ENCODE results near the gene OGFRL1. TPM values are rescaled to one million over a fixed set of nuclear protein-coding genes. Genes with fewer than 3 reads are reported as not detected.
A peak's percentile ranks its signal among the peaks of the same experiment; 100 is the strongest.

Gene OGFRL1
- total and polyA plus RNA-seq, 4 experiments from 2014 or later: 3.3 to 12.0 (median 7.8) TPM

DNA sequence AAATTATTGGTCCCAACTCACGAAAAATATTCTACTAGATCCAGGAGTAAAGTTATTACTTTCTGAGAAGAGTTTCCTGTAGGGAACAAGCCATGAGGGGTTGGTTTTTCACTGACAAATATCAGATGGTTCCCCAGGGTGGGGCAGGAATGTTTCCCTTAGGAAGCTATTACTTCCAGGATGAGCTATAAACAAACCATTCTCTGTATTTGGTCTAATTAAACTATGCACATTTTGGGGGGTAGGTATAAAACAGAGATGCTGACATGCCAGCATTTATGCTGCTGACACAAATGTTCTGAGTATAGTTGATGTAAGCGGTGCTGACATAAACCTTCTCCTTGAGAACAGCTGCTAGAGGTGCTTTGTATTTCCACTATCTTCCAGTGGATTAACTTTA lies 54.2 kb downstream of the OGFRL1 start:
- Histone ChIP-seq H3K27me3 (ENCODE audit: insufficient read depth, low read length) (no peaks in the 10 kb centered on the region), H3K4me3 (ENCODE audit: low read length in 2 of 2) (no peak overlapping the region), H3K4me1 (ENCODE audit: insufficient read depth, low read length) (no peaks in the 10 kb centered on the region), H3K36me3 (ENCODE audit: insufficient read depth, low read length) (no peaks in the 10 kb centered on the region), H3K27ac (ENCODE audit: low read depth, low read length) (no peak overlapping the region), H3K9me3 (ENCODE audit: control insufficient read depth in 1 of 2, low read length in 2 of 2) (no peaks in the 10 kb centered on the region)
- POLR2A ChIA-PET (ENCODE audit: partially characterized antibody): no interaction called here
- Mint-ChIP-seq H3K27me3 (peaks cover 1 to 2% of the 10 kb centered on the region in 2 donors), H3K9me3 (no peaks in the 10 kb centered on the region), H3K27ac (no peak overlapping the region), H3K36me3 (no peaks in the 10 kb centered on the region), H3K4me1 (peaks cover 0 to 2% (median 0%) of the 10 kb centered on the region in 4 donors), H3K4me3 (no peak overlapping the region)
- intact Hi-C loops (cut with micrococcal nuclease): no loop called here
- CTCF ChIA-PET (ENCODE audit: partially characterized antibody): interaction anchor here (0.9 to 1.8 kb wide), 5 partner anchors 8 to 152 kb away, joined by 3 to 6 read pairs (median 4); no protein-coding TSS in a partner anchor
- DNase-seq: no peak

DNA sequence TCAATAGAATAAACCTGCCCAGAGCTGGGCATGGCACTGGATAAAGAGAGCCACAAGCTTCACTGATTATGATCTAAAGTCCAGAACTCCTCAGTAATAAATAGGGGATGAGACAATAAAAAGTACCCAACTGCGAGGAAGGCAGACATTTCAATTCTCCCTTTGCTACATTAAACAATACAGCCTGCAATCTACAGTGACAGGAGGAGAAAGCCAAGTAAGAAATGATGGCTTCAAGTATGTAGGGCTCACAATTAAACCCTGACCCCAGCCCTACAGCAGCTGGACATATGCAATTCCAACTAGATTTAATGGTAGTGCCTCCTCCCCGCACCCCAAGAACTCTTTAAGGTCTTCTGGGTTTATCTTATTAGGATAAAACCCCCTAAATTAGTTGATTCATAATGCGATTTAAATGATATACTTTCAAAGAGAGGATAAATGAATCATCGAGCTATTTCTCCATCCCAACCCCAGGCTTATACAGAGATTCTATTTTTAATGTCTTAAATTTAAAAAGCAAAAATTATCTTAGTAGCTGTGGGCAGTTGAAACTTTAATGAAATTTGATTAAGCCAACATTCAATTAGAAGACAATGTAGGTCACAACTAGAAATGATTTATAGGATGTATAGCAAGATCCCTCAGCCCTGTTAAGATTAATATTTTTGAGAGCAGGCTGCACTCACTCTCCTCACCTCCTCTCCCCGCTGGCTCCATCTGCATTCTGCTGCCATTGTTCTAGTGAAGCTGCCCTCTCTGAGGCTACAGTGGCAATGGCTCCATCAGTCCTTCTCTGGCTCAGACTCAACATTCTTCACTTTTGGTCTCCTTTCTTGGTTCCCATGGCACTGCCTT lies 57.1 kb downstream of the OGFRL1 start:
- Histone ChIP-seq H3K27me3 (ENCODE audit: insufficient read depth, low read length) (no peaks in the 10 kb centered on the region), H3K36me3 (ENCODE audit: insufficient read depth, low read length) (no peaks in the 10 kb centered on the region), H3K9me3 (ENCODE audit: control insufficient read depth in 1 of 2, low read length in 2 of 2) (no peaks in the 10 kb centered on the region), H3K27ac (ENCODE audit: low read depth, low read length) (no peak overlapping the region), H3K4me1 (ENCODE audit: insufficient read depth, low read length) (no peaks in the 10 kb centered on the region), H3K4me3 (ENCODE audit: low read length in 2 of 2) (no peak overlapping the region)
- H3K9me3 Mint-ChIP-seq: no peaks in the 10 kb centered on the region
- DNase-seq: no peak
- intact Hi-C loops (cut with micrococcal nuclease): no loop called here
- peaks cover 1 to 2% of the 10 kb centered on the region in 2 donors for H3K27me3 Mint-ChIP-seq
- no peak overlapping the region for H3K27ac Mint-ChIP-seq
- H3K4me1 Mint-ChIP-seq: peaks cover 0 to 2% (median 0%) of the 10 kb centered on the region in 4 donors
- ChIA-PET CTCF (ENCODE audit: partially characterized antibody) (interaction anchor here (1.0 to 3.3 kb wide), 4 partner anchors 12 to 157 kb away, joined by 3 to 21 read pairs (median 5); no protein-coding TSS in a partner anchor), POLR2A (ENCODE audit: partially characterized antibody) (no interaction called here)
- no peak overlapping the region for H3K4me3 Mint-ChIP-seq
- no peaks in the 10 kb centered on the region for H3K36me3 Mint-ChIP-seq

DNA sequence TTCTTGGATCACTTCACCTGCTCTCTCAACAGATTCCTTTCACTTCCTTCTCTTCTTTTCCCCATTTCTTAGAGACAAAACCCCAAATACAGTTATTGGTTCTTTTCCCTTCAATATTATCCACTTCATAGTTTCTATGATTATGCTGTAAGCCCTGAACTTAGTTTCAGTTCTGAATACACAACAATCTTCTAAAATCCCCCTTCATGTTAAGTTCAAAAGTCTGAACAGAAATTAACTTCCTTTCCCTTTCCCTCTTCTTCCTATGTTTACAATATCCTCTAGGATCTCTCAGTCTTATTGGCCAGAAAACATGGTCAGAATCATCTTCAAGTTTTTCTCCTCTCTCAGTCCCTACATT lies 57.7 kb downstream of the OGFRL1 start:
- ChIA-PET POLR2A (ENCODE audit: partially characterized antibody) (no interaction called here), CTCF (ENCODE audit: partially characterized antibody) (interaction anchor here (2.3 to 3.3 kb wide), 2 partner anchors 152 to 156 kb away, joined by 5 to 21 read pairs; no protein-coding TSS in a partner anchor)
- H3K36me3 ChIP-seq (ENCODE audit: insufficient read depth, low read length): no peaks in the 10 kb centered on the region
- no peaks in the 10 kb centered on the region for H3K27me3 ChIP-seq (ENCODE audit: insufficient read depth, low read length)
- intact Hi-C loops (cut with micrococcal nuclease): no loop called here
- Mint-ChIP-seq H3K27ac (no peak overlapping the region), H3K9me3 (no peaks in the 10 kb centered on the region), H3K4me1 (peaks cover 0 to 2% (median 0%) of the 10 kb centered on the region in 4 donors), H3K4me3 (no peak overlapping the region), H3K27me3 (peaks cover 1 to 2% of the 10 kb centered on the region in 2 donors), H3K36me3 (no peaks in the 10 kb centered on the region)
- H3K27ac ChIP-seq (ENCODE audit: low read depth, low read length): no peak overlapping the region
- H3K4me3 ChIP-seq (ENCODE audit: low read length in 2 of 2): no peak overlapping the region
- H3K9me3 ChIP-seq (ENCODE audit: control insufficient read depth in 1 of 2, low read length in 2 of 2): no peaks in the 10 kb centered on the region
- DNase-seq: no peak
- no peaks in the 10 kb centered on the region for H3K4me1 ChIP-seq (ENCODE audit: insufficient read depth, low read length)

DNA sequence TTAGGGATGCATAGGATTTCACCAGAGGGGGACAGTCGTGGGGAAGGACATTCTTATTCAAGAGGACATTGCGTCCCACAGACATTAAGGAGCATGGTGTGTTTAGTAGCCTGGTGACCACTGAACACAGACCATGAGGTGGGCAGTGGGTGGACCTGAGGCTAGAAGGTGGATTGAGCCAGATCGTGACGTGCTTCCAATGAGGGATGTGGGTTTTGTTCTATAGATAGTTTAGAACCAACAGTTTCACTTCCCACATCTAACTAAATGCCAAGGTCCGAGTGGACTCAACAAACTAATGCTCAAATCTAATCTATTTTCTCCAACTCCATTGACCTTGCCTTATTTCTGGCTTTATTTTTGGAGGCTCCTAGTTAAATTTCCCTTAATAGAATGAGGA lies 58.5 kb downstream of the OGFRL1 start:
- Histone ChIP-seq H3K36me3 (ENCODE audit: insufficient read depth, low read length) (no peaks in the 10 kb centered on the region), H3K4me1 (ENCODE audit: insufficient read depth, low read length) (no peaks in the 10 kb centered on the region), H3K27ac (ENCODE audit: low read depth, low read length) (no peak overlapping the region), H3K9me3 (ENCODE audit: control insufficient read depth in 1 of 2, low read length in 2 of 2) (no peaks in the 10 kb centered on the region), H3K4me3 (ENCODE audit: low read length in 2 of 2) (no peak overlapping the region), H3K27me3 (ENCODE audit: insufficient read depth, low read length) (no peaks in the 10 kb centered on the region)
- ChIA-PET POLR2A (ENCODE audit: partially characterized antibody) (no interaction called here), CTCF (ENCODE audit: partially characterized antibody) (interaction anchor here (3.3 kb wide), 1 partner anchor 156 kb away, joined by 21 read pairs; no protein-coding TSS in a partner anchor)
- no peak for DNase-seq
- Mint-ChIP-seq H3K9me3 (no peaks in the 10 kb centered on the region), H3K4me1 (peaks cover 0 to 2% (median 0%) of the 10 kb centered on the region in 4 donors), H3K27ac (no peak overlapping the region), H3K27me3 (peaks cover 1 to 2% of the 10 kb centered on the region in 2 donors), H3K4me3 (no peak overlapping the region), H3K36me3 (no peaks in the 10 kb centered on the region)
- intact Hi-C loops (cut with micrococcal nuclease): no loop called here

DNA sequence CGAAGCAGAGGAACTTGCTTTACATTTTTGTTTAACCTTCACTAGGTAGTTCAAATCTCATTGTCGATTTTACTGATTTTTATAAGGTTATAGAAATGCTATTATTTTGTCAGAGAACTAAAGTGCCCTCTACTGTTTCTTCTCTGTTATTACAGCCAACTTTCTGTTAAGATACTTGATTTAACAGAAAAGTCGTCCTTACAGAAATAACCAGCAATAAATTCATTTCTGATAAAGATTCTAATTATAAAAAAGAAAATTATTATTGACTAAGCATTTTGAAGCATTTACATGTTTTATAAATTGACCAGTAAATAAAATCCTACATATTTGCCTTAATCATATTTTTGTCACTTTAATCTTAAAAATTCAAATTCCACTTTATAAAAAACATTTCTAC lies 60.8 kb downstream of the OGFRL1 start:
- no peaks in the 10 kb centered on the region for H3K36me3 ChIP-seq (ENCODE audit: insufficient read depth, low read length)
- no peak overlapping the region for H3K4me3 ChIP-seq (ENCODE audit: low read length in 2 of 2)
- no peak overlapping the region for H3K27ac ChIP-seq (ENCODE audit: low read depth, low read length)
- H3K9me3 ChIP-seq (ENCODE audit: control insufficient read depth in 1 of 2, low read length in 2 of 2): no peaks in the 10 kb centered on the region
- no peaks in the 10 kb centered on the region for H3K4me1 ChIP-seq (ENCODE audit: insufficient read depth, low read length)
- CTCF ChIA-PET (ENCODE audit: partially characterized antibody): interaction anchor here (2.9 kb wide), 1 partner anchor 157 kb away, joined by 57 read pairs; no protein-coding TSS in a partner anchor
- peak in 4 of 5 donors; percentile 16 to 38 (median 26) for DNase-seq
- no peak overlapping the region for H3K4me3 Mint-ChIP-seq
- H3K9me3 Mint-ChIP-seq: no peaks in the 10 kb centered on the region
- H3K4me1 Mint-ChIP-seq: peaks cover 0 to 2% (median 0%) of the 10 kb centered on the region in 4 donors
- POLR2A ChIA-PET (ENCODE audit: partially characterized antibody): no interaction called here
- no peaks in the 10 kb centered on the region for H3K27me3 ChIP-seq (ENCODE audit: insufficient read depth, low read length)
- H3K36me3 Mint-ChIP-seq: no peaks in the 10 kb centered on the region
- intact Hi-C loops (cut with micrococcal nuclease): loop anchor here (1.0 to 2.0 kb wide), 2 partner anchors 61 to 159 kb away; partner anchors contain the start of gene OGFRL1
- H3K27me3 Mint-ChIP-seq: peaks cover 0 to 3% of the 10 kb centered on the region in 2 donors
- no peak overlapping the region for H3K27ac Mint-ChIP-seq

DNA sequence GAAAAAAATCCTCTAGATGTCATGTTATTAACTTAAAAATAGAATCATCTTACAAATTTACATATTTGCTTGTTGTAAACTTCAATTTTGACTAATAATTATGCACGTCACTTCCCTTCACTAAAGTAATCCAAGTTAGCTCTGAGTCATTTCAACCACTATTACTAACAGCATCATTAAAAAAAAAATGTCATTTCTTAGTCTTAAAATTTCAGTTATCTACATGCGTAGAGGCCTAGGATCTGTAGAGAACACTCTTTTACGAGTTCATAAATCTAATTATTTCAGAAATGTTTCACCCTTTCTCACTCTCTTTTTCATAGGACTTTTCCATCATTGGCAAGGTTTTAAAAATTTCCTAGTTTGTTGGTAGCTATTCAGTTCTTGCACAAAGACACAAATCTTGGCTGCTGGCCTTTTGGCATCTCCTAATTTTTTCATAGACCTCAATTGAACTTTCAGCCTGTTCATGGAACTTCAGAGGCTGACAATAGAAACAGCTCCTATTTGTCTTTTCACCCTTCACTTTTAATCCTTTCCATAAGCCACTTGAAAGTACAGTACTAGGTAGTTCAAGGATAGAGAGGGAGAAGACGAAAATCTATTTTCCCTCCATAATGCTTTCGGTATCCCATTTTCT lies 61.5 kb downstream of the OGFRL1 start:
- Mint-ChIP-seq H3K4me1 (peaks cover 0 to 2% (median 0%) of the 10 kb centered on the region in 4 donors), H3K36me3 (no peaks in the 10 kb centered on the region), H3K27me3 (peaks cover 0 to 3% of the 10 kb centered on the region in 2 donors), H3K9me3 (no peaks in the 10 kb centered on the region), H3K27ac (no peak overlapping the region), H3K4me3 (no peak overlapping the region)
- ChIA-PET CTCF (ENCODE audit: partially characterized antibody) (interaction anchor here (0.9 to 2.9 kb wide), 7 partner anchors 8 to 195 kb away, joined by 3 to 57 read pairs (median 4); no protein-coding TSS in a partner anchor), POLR2A (ENCODE audit: partially characterized antibody) (interaction anchor here (0.7 kb wide), 1 partner anchor 165 kb away, joined by 3 read pairs; no protein-coding TSS in a partner anchor)
- Histone ChIP-seq H3K27me3 (ENCODE audit: insufficient read depth, low read length) (no peaks in the 10 kb centered on the region), H3K4me3 (ENCODE audit: low read length in 2 of 2) (no peak overlapping the region), H3K36me3 (ENCODE audit: insufficient read depth, low read length) (no peaks in the 10 kb centered on the region), H3K27ac (ENCODE audit: low read depth, low read length) (no peak overlapping the region), H3K4me1 (ENCODE audit: insufficient read depth, low read length) (no peaks in the 10 kb centered on the region), H3K9me3 (ENCODE audit: control insufficient read depth in 1 of 2, low read length in 2 of 2) (no peaks in the 10 kb centered on the region)
- intact Hi-C loops (cut with micrococcal nuclease): loop anchor here (1.0 to 2.0 kb wide), 2 partner anchors 61 to 160 kb away; partner anchors contain the start of gene OGFRL1
- DNase-seq: no peak

DNA sequence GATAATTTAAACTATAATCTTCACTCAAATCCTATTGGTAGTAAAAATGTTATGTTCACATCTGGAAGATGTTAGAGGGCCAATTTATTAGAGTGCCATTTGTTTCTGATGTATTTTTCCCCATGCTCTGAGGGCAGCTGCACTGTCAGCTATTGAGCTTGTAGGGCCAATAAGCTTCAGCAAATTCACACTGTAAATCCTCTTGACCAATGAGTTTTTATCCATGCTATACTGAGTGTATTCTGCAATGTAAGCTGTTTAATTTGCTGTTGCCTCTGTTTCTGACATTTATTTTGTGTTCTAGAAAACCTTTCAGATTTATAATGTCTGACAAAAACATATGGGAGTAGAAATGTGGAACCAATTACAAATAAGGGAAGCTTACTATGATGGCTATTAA lies 62.6 kb downstream of the OGFRL1 start:
- ChIA-PET CTCF (ENCODE audit: partially characterized antibody) (interaction anchor here (0.8 to 2.9 kb wide), 7 partner anchors 9 to 170 kb away, joined by 3 to 57 read pairs (median 3); no protein-coding TSS in a partner anchor), POLR2A (ENCODE audit: partially characterized antibody) (no interaction called here)
- Histone ChIP-seq H3K4me3 (ENCODE audit: low read length in 2 of 2) (no peak overlapping the region), H3K9me3 (ENCODE audit: control insufficient read depth in 1 of 2, low read length in 2 of 2) (no peaks in the 10 kb centered on the region), H3K27ac (ENCODE audit: low read depth, low read length) (no peak overlapping the region), H3K4me1 (ENCODE audit: insufficient read depth, low read length) (no peaks in the 10 kb centered on the region), H3K36me3 (ENCODE audit: insufficient read depth, low read length) (no peaks in the 10 kb centered on the region), H3K27me3 (ENCODE audit: insufficient read depth, low read length) (no peaks in the 10 kb centered on the region)
- Mint-ChIP-seq H3K27ac (no peak overlapping the region), H3K4me3 (no peak overlapping the region), H3K9me3 (no peaks in the 10 kb centered on the region), H3K4me1 (peaks cover 0 to 2% (median 0%) of the 10 kb centered on the region in 4 donors), H3K27me3 (peaks cover 0 to 3% of the 10 kb centered on the region in 2 donors), H3K36me3 (no peaks in the 10 kb centered on the region)
- intact Hi-C loops (cut with micrococcal nuclease): no loop called here
- no peak for DNase-seq
